H1 (cell line): Measurements from ENCODE around the gene SYNJ2. TPM values are rescaled to one million over a fixed set of nuclear protein-coding genes. Genes with fewer than 3 reads are reported as not detected.

Experiments used
- CBX8 ChIP-seq: fragments of 300-800, 300-1000 bp; sonication (generic); IDR thresholded peaks from 2 replicates; pipeline ENCODE4 v1.7.1; 2016; ENCODE audit warnings: low read depth, low read length, borderline replicate concordance
- RXRA ChIP-seq: IDR thresholded peaks from 2 replicates; pipeline ENCODE4 v1.6.1; 2011; ENCODE audit warnings: low read depth, mild to moderate bottlenecking, low read length, moderate library complexity; ENCODE audit not compliant: insufficient read depth
- SP1 ChIP-seq: IDR thresholded peaks from 2 replicates; pipeline ENCODE4 v1.6.1; 2011; ENCODE audit warnings: low read depth, low read length
- USF2 ChIP-seq: IDR thresholded peaks from 2 replicates; pipeline ENCODE4 v1.6.1; 2011; ENCODE audit warnings: low read length, improper control_type of control experiment
- polyA plus RNA-seq, 7 experiments: library from polyadenylated mRNA; depleted of rRNA in 3 of 7; stranded (reverse) in 5 of 7; unstranded in 2 of 7; fragments of >200 nt in 5 of 7; fragments of 200-250 nt in 2 of 7; gene quantifications; 1 replicate in 5 of 7; 2 replicates in 1 of 7; 4 replicates in 1 of 7; pipeline versions ENCODE4 v1.2.1 to v1.2.3, GENCODE V29; 2011 to 2013; ENCODE audit warnings: missing spikeins in 2 of 7, mixed read lengths in 2 of 7
- total RNA-seq: library from RNA; stranded (reverse); fragmentation: NEBNext Ultra II Directional; extraction: Animal tissue kit (Norgen Biotek cat#: 25700); gene quantifications from 2 replicates; pipeline ENCODE4 v1.2.1, GENCODE V29; 2021

The SYNJ2 gene
- total and polyA plus RNA-seq, 2 of the 8 experiments (the other 6 are each of a cell fraction or from before 2014, with no cell fraction given) = 3.7 to 13.9 TPM

DNA sequence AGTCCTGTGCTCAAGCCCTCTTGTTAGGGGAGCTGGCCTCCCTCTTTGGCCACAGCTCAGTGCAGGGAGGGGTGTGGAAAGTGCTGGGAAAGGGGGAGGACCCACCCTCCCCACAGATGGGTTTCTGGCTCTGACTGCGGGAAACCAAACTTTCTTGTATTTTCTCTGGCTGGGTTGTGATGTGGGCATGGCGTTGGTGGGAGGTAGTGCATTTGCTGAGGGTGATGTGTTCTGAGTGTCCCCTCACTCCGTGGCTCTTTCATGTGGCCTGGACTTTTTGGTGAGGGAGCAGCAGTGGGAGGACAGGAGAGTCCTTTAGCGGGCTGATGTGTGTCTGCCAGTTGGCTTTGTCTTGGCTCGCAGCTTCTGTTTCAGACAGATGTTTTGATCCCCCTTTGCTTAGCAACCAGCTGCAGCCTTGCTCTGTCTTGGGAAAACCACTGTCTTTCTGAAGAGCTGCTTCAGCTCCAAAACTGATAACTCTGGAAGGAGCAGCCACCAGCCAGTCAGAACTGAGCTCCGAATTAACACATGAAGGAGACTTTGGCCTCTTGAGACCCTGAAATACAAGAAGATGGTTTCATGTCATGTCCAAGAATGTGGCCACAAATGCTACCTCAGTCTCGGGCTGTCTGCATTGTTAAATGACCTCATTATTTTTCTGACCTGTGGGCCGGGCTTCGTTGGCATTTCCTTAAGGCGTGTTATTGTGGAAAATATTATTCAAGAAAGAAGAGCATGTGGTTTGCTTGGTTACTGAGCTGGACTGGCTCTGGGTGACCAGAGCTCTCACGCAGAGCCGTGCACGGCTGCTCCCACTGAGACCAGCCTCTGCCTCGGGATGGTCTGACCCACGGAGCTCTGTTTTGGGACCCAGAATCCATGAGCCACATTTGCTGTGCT is 21.5 kb downstream of the SYNJ2 start (continued):
- TF ChIP-seq USF2 (no peak), CBX8 (no peak), RXRA (no peak), SP1 (no peak)
